A673 (cell line): Measurements from ENCODE around the gene CSNK1G3. TPM values are rescaled to one million over a fixed set of nuclear protein-coding genes. Genes with fewer than 3 reads are reported as not detected.

ENCODE experiments used
- BruUV-seq: library from RNA; stranded (reverse); fragments of 400-500 nt; replicated peaks from 2 replicates; lab custom pipeline; 2021; lab: Mats Ljungman, UMichigan
- CTCF ChIA-PET: fragments of 300-600 bp; sonication (Branson Sonifier 250); formaldehyde crosslinking; loops from one replicate; lab custom pipeline; 2022; ENCODE audit warnings: antibody characterized with exemption; lab: Charles Lee
- POLR2A ChIA-PET: fragments of 300-600 bp; sonication (Branson Sonifier 250); formaldehyde crosslinking; loops from one replicate; lab custom pipeline; 2022; ENCODE audit warnings: antibody characterized with exemption; ENCODE audit not compliant: low non-redundant PET; lab: Charles Lee
- DNase-seq: peaks from one replicate; pipeline ENCODE4 v3.0.0-alpha.2; 2015; ENCODE audit warnings: low spot score
- H3K27ac ChIP-seq: fragments of 200-600 bp; sonication (generic); 2 replicates; pipeline ENCODE4 v1.5.1; 2016; ENCODE audit warnings: mixed run types, low read depth, mild to moderate bottlenecking, mixed read lengths, antibody characterized with exemption, low read length; ENCODE audit not compliant: poor library complexity, severe bottlenecking
- H3K27me3 ChIP-seq: fragments of 200-600 bp; sonication (generic); replicated peaks from 2 replicates; pipeline ENCODE4 v1.6.1; 2017; ENCODE audit warnings: mixed run types, low read depth, mild to moderate bottlenecking, mixed read lengths, antibody characterized with exemption, low read length; ENCODE audit not compliant: insufficient read depth, poor library complexity
- H3K36me3 ChIP-seq: fragments of 200-600 bp; sonication (generic); 2 replicates; pipeline ENCODE4 v1.6.1; 2016; ENCODE audit warnings: mixed run types, mild to moderate bottlenecking, mixed read lengths, antibody characterized with exemption, low read length; ENCODE audit not compliant: insufficient read depth, poor library complexity, severe bottlenecking
- H3K4me1 ChIP-seq: fragments of 200-600 bp; sonication (generic); 2 replicates; pipeline ENCODE4 v1.6.1; 2017; ENCODE audit warnings: mixed run types, mild to moderate bottlenecking, mixed read lengths, antibody characterized with exemption, low read length; ENCODE audit not compliant: insufficient read depth, poor library complexity, severe bottlenecking
- H3K4me3 ChIP-seq: fragments of 200-600 bp; sonication (generic); 2 replicates; pipeline ENCODE4 v1.5.1; 2016; ENCODE audit warnings: low read depth, mixed run types, mild to moderate bottlenecking, mixed read lengths, low read length; ENCODE audit not compliant: poor library complexity, severe bottlenecking
- H3K9me3 ChIP-seq: fragments of 200-600 bp; sonication (generic); 2 replicates; pipeline ENCODE4 v1.6.1; 2016; ENCODE audit warnings: mixed run types, low read depth, mild to moderate bottlenecking, mixed read lengths, antibody characterized with exemption, low read length; ENCODE audit not compliant: poor library complexity, severe bottlenecking
- EZH2 ChIP-seq: fragments of 200-600 bp; sonication (generic); IDR thresholded peaks from 2 replicates; pipeline ENCODE4 v1.6.1; 2017; ENCODE audit warnings: borderline replicate concordance, low read depth, mild to moderate bottlenecking, mixed read lengths, antibody characterized with exemption, low read length; ENCODE audit not compliant: poor library complexity, severe bottlenecking
- intact Hi-C: fragments of 100-400 bp; cut with micrococcal nuclease; formaldehyde crosslinking; loops from one replicate; pipeline ENCODE4 v1.10.0; 2022; ENCODE audit not compliant: unreplicated experiment
- total RNA-seq: library from RNA; stranded (reverse); gene quantifications from 2 replicates; pipeline ENCODE4 v1.2.3, GENCODE V29; 2021
- TF ChIP-seq, protein P1 (sequence below): fragments of 300-800, 200-600 bp; sonication (generic); conservative IDR thresholded peaks from 2 replicates; pipeline ENCODE4 v1.5.1; 2017; ENCODE audit warnings: low read depth, mild to moderate bottlenecking, antibody characterized with exemption, low read length, moderate library complexity, mixed read lengths

CSNK1G3 gene
- total RNA-seq, 1 experiment from 2014 or later, result 42.1 TPM

DNA sequence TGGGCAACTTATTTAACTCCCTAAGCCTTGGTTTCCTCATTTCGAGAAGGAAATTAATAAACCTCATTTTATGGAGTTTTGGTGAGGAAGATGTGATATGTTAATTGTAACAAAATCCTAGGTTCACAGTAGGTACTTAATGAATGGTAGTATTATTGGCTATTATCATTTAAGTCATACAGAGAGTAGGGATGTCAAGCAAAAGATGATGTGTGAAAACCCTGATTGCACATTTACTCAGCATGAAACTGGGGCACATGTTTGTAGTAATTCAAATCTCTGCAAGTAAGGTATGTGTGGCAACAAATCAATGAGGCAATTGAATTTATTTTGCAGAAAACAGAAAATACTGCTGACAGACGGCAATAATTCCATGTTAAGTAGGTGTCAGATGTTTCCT lies 127.3 kb downstream of the CSNK1G3 start:
- POLR2A ChIA-PET, result no interaction called here
- TF ChIP-seq, protein P1, sequence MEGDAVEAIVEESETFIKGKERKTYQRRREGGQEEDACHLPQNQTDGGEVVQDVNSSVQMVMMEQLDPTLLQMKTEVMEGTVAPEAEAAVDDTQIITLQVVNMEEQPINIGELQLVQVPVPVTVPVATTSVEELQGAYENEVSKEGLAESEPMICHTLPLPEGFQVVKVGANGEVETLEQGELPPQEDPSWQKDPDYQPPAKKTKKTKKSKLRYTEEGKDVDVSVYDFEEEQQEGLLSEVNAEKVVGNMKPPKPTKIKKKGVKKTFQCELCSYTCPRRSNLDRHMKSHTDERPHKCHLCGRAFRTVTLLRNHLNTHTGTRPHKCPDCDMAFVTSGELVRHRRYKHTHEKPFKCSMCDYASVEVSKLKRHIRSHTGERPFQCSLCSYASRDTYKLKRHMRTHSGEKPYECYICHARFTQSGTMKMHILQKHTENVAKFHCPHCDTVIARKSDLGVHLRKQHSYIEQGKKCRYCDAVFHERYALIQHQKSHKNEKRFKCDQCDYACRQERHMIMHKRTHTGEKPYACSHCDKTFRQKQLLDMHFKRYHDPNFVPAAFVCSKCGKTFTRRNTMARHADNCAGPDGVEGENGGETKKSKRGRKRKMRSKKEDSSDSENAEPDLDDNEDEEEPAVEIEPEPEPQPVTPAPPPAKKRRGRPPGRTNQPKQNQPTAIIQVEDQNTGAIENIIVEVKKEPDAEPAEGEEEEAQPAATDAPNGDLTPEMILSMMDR, result no peak
- TF ChIP-seq EZH2, result no peak
- H3K36me3 ChIP-seq, result no peaks in the 10 kb centered on the region
- no peak overlapping the region for H3K27ac ChIP-seq
- H3K4me3 ChIP-seq, result no peak overlapping the region
- intact Hi-C loops, result no loop called here
- no peak for DNase-seq
- no peaks in the 10 kb centered on the region for H3K9me3 ChIP-seq
- BruUV-seq, result no TSS peak
- H3K4me1 ChIP-seq, result no peaks in the 10 kb centered on the region
- peaks cover 15% of the 10 kb centered on the region for H3K27me3 ChIP-seq
- CTCF ChIA-PET, result no interaction called here

DNA sequence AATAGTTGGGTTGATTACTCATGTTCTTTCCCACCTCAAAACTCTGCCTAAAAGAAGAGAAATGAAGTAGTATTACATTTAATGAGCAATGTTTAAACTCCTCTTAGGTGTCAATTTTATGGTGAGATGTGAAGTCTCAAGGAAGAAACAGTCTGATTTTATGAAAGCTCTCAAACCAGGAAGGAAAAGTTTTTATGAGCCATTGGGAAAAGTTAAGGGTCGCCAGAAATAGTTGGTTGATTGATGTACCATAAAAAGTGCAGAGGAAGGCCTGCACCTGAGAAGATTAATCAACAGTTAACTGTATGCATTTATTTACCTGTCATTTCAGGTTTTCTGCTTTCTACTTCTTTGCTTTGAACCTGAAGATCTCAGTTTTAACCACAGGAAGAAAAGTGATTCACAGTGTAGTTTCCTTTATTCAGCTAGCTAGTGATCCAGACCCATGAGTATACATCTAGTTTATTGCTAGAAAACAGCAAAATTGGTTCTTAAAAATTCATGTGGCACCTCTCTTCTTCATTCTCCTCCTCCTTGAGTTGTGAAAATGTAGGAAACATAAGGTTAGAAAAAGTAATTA lies 133.1 kb downstream of the CSNK1G3 start:
- no TSS peak for BruUV-seq
- intact Hi-C loops, result no loop called here
- TF ChIP-seq, protein P1, result no peak
- no peak for TF ChIP-seq EZH2
- CTCF ChIA-PET, result no interaction called here
- no peak for DNase-seq
- POLR2A ChIA-PET, result no interaction called here
- Histone ChIP-seq H3K4me3 (no peak overlapping the region), H3K27me3 (peaks cover 22% of the 10 kb centered on the region), H3K27ac (no peak overlapping the region), H3K4me1 (no peaks in the 10 kb centered on the region), H3K36me3 (no peaks in the 10 kb centered on the region), H3K9me3 (no peaks in the 10 kb centered on the region)

DNA sequence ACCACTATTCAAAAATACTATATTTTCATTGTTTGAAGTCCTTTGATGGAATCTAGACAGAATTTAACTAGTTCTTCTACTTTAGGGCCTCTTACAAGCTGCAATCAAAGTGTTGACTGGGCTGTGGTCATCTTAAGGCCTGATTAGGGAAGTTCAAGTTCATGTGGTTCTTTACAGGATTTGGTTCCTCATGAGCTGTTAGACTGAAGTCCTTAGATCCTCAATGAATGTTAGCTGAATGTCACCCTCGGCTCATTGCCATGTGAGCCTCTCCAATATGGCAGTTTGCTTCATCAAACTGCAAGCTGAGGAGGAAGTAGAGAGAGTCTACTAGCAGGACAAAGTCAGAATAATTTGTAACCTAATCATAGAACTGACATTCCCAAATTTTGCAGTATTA lies 135.1 kb downstream of the CSNK1G3 start:
- Histone ChIP-seq H3K4me3 (no peak overlapping the region), H3K9me3 (no peaks in the 10 kb centered on the region), H3K36me3 (no peaks in the 10 kb centered on the region), H3K27me3 (peaks cover 16% of the 10 kb centered on the region), H3K4me1 (no peaks in the 10 kb centered on the region), H3K27ac (no peak overlapping the region)
- CTCF ChIA-PET, result no interaction called here
- intact Hi-C loops, result no loop called here
- no TSS peak for BruUV-seq
- TF ChIP-seq, protein P1, result no peak
- no peak for TF ChIP-seq EZH2
- POLR2A ChIA-PET, result no interaction called here
- DNase-seq, result no peak
